CD4-positive, alpha-beta T cell treated with Interleukin-21 for 1 hour (primary cell): ENCODE results near the gene ZHX3.

Experiments
- DNase-seq: peaks from one replicate; pipeline ENCODE4 v3.0.0-alpha.2; 2020

The ZHX3 gene

DNA sequence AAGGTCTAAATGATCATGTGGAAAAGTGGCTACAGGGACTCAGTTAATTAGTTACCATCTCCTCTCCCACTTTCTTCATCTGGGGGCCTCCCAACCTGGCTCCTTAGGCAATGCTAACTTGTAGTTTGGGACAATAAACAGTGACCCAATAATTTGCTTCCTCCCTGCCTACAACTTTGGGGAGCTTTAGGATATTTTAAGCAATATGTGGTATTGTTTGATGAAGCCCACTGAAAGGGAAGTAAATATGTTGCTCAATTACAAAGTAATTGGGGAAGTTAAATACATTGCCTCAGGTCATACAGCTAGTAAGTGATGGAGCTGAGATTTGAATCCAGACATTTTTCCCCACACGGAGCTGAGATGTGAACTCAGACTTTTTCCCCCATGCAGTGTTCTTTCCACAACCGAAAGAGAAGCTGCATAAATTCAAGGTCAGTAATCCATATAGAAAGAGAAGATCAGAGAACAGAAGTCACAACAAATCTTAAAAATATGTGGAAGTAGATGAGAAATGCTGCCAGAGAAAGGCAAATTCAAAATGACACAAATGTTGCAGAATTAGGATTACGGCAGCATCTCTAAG, 26.6 kb downstream of the ZHX3 start:
- no peak for DNase-seq

- no peak for DNase-seq
Observed at GRCh38 chr20:41287327-41287726, 30.2 kb downstream of the ZHX3 start.

DNA sequence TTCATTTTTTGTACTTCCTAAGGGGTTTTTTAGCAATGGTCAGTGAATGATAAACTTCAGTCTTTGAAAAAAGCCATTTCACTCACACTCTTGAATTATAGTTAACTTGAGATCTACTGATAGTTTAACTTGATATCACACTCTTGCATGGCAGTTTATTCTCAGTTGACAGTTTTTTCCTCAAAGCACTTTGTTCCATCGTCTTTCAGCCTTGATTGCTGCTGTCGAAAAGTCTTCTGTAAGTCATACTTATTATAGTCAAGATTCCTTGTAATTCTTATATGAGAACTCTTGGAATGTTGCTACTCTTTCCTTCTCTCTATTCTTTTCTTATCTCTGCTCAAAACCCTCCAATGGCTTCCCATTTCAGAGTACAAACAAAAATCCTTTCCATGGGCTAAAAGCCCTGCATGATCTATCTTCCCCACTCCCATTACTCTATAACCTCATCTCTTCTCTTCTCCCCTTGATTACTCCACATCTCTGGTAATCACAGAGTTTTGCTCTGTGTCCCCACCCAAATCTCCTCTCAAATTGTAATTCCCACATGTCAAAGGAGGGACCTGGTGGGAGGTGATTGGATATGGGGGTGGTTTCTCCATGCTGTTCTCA, 31.2 kb downstream of the ZHX3 start:
- no peak for DNase-seq

DNA sequence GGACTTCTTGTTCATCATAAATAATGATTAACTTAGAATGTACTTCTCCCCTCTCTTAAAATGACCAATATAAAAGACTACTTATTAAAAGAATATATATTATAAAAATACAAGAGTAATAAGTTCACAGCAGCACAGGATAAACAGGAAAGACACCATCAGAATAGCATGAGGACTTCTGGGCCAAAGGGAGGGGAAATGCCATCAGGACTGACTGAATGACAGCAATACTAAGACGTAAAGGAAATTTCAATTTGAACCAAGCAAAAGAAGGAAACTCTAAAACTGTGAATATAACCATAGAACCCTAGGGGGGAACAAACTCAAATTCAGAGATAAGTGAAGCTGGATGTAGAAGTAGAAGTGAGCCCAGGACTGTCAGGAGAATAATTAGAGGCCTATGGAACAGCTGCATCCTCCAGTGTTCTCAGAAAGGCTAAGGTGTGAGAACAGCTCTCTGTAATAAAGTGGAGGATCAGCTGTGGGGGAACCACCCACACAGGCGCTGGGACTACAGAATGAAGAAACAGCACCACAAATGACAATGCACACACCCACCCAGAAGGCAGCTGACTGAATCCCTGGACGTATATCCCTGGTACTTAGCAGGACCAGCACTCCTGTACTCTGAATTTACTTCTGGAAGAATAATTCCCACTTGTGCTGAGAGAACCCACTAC, 37.8 kb downstream of the ZHX3 start:
- no peak for DNase-seq

DNA sequence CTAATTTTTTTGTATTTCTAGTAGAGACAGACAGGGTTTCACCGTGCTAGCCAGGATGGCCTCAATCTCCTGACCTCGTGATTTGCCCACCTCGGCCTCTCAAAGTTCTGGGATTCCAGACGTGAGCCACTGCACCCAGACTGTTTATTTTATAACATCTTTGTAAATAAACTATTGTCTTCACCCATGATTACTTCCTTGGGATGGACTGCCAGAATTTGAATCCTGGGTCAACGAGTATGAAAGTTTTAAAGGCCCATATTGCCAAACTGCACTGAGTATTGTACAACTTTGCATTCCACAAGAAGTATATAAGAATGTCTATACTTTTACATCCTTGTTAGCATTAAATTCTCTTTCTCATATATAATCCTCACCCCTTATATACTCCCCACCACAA, 38.6 kb downstream of the ZHX3 start:
- no peak for DNase-seq

- DNase-seq: no peak
Observed at GRCh38 chr20:41277049-41277448, 40.5 kb downstream of the ZHX3 start.

DNA sequence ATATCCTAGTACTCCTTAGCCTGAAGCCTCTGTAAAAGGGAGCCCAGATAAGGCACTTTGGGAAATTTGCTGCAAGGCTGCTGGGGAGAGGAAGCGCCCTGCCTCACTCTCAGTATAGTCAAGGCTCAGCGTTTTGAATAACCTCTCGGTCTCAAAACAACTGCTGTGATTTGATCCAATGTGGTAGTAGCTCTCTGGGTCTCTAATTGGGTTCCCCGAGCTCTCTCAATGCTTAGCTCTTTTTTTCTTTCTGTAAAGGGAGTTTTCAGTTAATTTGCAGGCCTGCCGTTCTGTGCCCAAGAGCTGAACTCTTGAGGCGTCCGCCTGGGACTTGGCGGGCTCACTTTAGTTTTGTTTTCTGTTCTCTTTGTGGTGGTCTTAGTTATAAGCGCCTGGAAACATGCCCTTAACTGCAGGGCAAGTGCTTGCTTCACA, 41.2 kb downstream of the ZHX3 start:
- no peak for DNase-seq

GRCh38 chr20:41275301-41275731, 42.2 kb downstream of the ZHX3 start:
- DNase-seq: no peak

DNA sequence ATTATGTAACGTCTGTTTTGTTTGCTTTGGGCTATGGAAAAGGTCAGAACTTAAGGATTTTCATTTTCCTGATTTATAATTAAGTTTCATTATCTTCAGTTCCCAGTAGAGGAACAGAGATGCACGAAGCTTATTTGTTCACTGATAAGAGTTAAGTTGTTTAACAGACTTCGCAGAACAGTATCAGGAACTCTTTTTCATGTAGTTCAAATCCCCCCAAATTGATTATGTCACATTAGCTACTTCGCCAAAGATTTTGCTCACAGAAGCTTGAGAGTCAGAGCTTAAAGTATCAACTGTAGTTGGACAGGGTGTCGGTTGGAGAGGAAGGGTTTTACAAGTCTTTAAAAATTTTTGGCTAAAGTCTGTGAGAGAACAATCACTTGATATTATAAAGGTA, 43.4 kb downstream of the ZHX3 start:
- no peak for DNase-seq

DNA sequence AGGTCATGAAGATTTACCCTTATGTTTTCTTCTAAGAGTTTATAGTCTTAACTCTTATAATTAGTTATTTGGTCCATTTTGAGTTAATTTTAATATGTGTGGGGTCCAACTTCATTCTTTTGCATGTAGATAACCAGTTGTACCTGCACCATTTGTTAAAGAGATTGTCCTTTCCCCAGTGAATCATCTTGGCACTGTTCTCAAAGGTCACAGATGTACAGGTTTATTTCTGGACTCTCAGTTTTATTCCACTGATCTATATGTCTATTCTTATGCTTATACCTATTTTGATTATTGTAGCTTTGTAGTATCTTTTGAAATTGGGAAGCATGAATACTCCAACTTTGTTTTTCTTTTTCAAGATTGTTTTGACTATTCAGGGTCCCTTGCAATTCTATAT, 44.1 kb downstream of the ZHX3 start:
- DNase-seq: no peak

- DNase-seq: no peak
Observed at GRCh38 chr20:41272339-41272738, 45.2 kb downstream of the ZHX3 start.

- DNase-seq: no peak
Observed at GRCh38 chr20:41268917-41269652, 48.4 kb downstream of the ZHX3 start.

DNA sequence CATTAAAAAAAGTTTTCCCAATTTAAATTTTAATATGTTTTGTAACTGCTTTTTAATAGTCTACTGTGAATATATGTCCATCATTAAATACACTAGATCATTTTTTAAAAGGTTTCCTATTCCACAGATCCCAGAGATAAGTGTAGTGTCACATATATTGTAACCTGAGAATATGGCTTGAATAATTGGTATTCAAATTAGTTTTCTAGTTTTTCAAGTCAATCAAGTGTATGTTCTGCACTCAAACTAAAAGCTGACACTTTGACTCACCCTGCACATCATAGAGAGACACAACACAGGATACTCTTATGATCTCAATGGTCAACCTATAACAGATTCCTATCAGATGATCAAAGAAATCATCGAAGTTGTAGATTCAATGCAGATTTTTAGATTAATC, 49.1 kb downstream of the ZHX3 start:
- no peak for DNase-seq

- DNase-seq: no peak
Observed at GRCh38 chr20:41265938-41266337, 51.6 kb downstream of the ZHX3 start.

DNA sequence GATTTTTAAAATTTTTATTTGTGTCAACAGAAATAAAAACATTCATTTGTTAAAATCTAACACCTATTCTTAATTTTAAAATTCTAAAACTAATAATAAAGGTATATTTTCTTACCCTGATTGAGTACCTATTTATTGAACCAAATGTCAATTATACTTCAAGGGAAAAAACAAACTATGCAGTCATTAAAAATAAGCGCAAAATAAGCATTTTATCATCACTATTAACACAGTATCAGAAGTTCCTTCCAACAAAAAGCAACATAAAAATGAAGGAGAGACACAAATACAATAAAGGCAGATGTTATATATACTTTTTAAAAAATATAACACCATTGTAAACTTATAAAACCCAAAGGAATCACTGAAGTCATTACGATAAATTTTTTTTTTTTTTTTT, 52.7 kb downstream of the ZHX3 start:
- no peak for DNase-seq

DNA sequence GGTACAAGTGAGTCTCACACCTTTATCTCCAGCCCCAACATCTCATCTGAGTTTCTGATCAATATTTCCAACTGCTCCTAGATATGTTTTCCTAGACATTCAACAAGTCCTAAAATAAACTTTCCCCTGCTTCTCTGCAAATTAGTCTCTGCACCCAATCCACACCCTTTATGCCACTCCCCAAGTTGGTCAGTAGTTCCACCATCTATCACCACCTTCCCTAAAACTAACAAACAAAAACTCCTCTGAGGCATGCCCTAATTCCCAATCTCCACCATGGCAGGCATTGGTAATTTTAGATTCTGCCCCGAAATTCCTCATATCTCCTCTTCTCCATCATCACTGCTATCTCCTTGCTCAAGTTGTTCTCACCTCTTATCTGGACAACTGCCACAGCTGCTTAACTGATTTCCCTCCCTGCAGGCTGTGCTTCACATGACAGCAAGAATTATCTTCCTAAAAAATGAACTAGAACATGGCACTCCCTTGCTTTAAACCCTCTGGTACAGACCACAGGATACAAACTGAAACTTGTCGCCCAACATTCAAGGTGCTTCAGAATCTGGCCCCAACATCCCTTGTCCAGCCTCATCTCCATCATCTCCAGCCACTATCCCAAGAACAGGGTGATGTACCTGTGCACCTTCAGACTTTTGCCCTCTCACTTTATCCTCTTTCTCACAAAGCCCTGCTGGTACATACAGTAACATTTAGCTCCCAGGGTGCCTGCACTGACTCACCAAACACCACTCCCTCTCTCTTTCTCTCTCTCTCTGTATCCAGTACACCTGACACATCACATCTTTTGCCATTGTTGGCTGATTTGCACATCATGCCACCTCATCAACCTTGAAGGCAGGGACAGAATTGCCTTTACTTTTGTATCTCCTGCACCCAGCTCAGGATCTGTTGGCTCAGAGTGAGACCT, 55.5 kb downstream of the ZHX3 start:
- no peak for DNase-seq

DNA sequence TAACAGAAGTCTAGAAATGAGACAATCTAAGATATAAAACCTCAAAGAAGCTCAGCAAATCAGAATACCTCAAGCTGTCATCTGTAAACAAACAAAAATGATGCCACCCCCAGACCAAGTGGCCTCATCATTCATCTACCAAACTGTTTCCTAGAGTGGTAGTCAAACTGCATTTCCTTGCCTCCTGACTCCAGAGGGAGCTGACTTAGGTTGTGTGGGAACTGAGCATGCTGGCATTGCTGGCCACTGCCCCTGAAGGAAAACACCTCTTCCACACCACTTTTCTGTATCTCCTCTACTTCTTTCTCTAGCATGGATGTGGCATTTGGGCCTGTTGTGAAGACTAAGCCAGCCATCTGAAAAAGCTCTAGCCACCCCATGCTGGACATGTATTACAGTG, 56.3 kb downstream of the ZHX3 start:
- no peak for DNase-seq

DNA sequence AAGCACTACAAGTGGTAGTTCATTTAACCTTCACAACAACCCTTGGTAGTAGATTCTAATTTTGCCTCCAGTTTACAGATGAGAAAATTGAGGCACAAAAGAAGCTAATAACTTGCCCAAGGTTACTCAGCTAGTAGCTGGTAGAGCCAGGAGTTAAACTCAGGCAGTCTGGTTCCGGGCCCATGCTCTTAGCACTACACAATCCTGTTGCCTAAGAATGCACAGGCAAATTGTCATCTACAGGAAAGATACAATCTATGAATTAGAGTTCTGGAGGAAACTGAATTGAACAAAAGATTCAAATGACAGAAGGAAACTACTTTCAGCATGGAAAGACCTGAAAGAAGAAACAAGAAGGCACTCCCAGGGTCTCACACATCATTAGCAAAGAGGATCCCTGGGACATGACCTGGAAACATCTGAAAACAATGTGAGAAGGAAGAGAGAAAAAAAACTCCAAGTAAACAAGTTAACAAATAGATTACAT, 56.8 kb downstream of the ZHX3 start:
- DNase-seq: no peak

DNA sequence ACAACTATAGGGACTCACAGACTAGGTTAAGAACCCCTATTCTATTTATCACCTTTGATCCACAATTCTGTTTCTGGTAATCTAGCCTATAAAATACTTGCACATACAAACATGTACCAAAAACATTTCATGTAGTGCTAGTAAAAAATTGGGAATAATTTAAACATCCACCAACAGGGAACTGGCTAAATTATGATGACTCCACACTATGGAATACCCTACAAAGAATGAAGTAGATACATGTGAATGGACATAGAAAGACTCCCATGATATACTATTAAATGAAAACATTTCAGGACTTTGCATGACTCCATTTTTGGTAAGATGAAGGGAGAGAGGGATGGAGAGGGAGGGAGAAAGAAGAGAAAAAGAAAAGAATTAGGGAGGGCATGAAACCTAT, 58.2 kb downstream of the ZHX3 start:
- no peak for DNase-seq

GRCh38 chr20:41258474-41258873, 59.1 kb downstream of the ZHX3 start:
- DNase-seq: no peak

- DNase-seq: no peak
Observed at GRCh38 chr20:41256516-41256915, 61.0 kb downstream of the ZHX3 start.

DNA sequence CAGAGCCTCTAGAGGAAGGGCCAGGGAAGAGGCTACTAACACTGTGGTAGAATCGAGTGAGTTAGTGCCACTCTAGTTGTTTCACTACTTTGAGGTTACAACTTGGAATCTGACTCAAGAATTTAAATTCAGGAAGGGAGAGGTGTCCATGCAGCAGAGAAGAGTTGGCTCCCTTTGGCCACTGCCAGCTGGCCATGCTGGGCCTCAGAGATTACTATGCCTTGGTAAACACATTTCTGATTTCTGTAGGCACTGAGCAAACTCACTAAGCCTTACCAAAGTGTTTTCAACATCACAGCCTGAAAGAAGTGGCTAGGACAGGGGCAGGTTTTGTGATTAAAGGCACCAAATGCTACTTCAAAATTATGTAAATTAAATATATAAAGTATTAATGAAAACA, 61.9 kb downstream of the ZHX3 start:
- DNase-seq: no peak
